H9 (cell line): ENCODE data around the gene GGTLC2. TPM values are rescaled to one million over a fixed set of nuclear protein-coding genes. Genes with fewer than 3 reads are reported as not detected.
A peak's percentile ranks its signal among the peaks of the same experiment; 100 is the strongest.
"Not testable (repeated sequence)": the region's sequence is repeated elsewhere in the genome, so short reads cannot be mapped to it uniquely, and the experiment has no call there.

ENCODE experiments used
- DNase-seq: peaks from one replicate; pipeline ENCODE4 v3.0.0-alpha.2; 2017
- H2AFZ ChIP-seq: one replicate; pipeline ENCODE4 v1.6.1; 2013; ENCODE audit warnings: mild to moderate bottlenecking, low read length, control low read depth, moderate library complexity
- H2AK5ac ChIP-seq: 2 replicates; pipeline ENCODE4 v1.6.1; 2013; ENCODE audit warnings: low read length, control low read depth, mixed read lengths; ENCODE audit not compliant: insufficient read length
- H2BK120ac ChIP-seq: one replicate; pipeline ENCODE4 v1.6.1; 2013; ENCODE audit warnings: low read depth, mild to moderate bottlenecking, low read length, control low read depth, inconsistent platforms; ENCODE audit not compliant: poor library complexity, severe bottlenecking
- H2BK12ac ChIP-seq: 2 replicates; pipeline ENCODE4 v1.6.1; 2013; ENCODE audit warnings: low read length, control low read depth, mixed read lengths, low read depth; ENCODE audit not compliant: insufficient read length
- H2BK15ac ChIP-seq: 2 replicates; pipeline ENCODE4 v1.6.1; 2013; ENCODE audit warnings: low read depth, low read length, control low read depth
- H2BK20ac ChIP-seq: one replicate; pipeline ENCODE4 v1.6.1; 2013; ENCODE audit warnings: low read depth, mild to moderate bottlenecking, low read length, control low read depth, inconsistent platforms; ENCODE audit not compliant: poor library complexity, severe bottlenecking
- H2BK5ac ChIP-seq: 2 replicates; pipeline ENCODE4 v1.6.1; 2013; ENCODE audit warnings: low read length, control low read depth, mixed read lengths; ENCODE audit not compliant: insufficient read length
- H3K14ac ChIP-seq: 2 replicates; pipeline ENCODE4 v1.6.1; 2013; ENCODE audit warnings: low read length, control low read depth; ENCODE audit not compliant: insufficient read depth
- H3K18ac ChIP-seq: 2 replicates; pipeline ENCODE4 v1.6.1; 2013; ENCODE audit warnings: low read depth, mild to moderate bottlenecking, mixed read lengths, low read length, control low read depth; ENCODE audit not compliant: insufficient read length
- H3K23ac ChIP-seq: 2 replicates; pipeline ENCODE4 v1.6.1; 2013; ENCODE audit warnings: low read length, control low read depth, mixed read lengths, low read depth; ENCODE audit not compliant: insufficient read length
- H3K23me2 ChIP-seq: 2 replicates; pipeline ENCODE4 v1.6.1; 2013; ENCODE audit warnings: low read depth, mild to moderate bottlenecking, mixed read lengths, low read length, control low read depth; ENCODE audit not compliant: insufficient read length, poor library complexity, severe bottlenecking
- H3K27ac ChIP-seq: 2 replicates; pipeline ENCODE4 v1.5.1; 2013; ENCODE audit warnings: low read length, control low read depth, mixed read lengths, low read depth; ENCODE audit not compliant: insufficient read length
- H3K27me3 ChIP-seq: 2 replicates; pipeline ENCODE4 v1.6.1; 2013; ENCODE audit warnings: low read length, control low read depth, inconsistent platforms; ENCODE audit not compliant: insufficient read depth
- H3K4ac ChIP-seq: 2 replicates; pipeline ENCODE4 v1.6.1; 2013; ENCODE audit warnings: low read depth, mild to moderate bottlenecking, control low read depth, inconsistent platforms, low read length, moderate library complexity
- H3K4me1 ChIP-seq: 2 replicates; pipeline ENCODE4 v1.6.1; 2013; ENCODE audit warnings: low read length, control low read depth, inconsistent platforms; ENCODE audit not compliant: insufficient read depth
- H3K4me2 ChIP-seq: 2 replicates; pipeline ENCODE4 v1.6.1; 2013; ENCODE audit warnings: low read length, control low read depth, mixed read lengths; ENCODE audit not compliant: insufficient read length, insufficient read depth
- H3K56ac ChIP-seq: 2 replicates; pipeline ENCODE4 v1.6.1; 2013; ENCODE audit warnings: low read depth, mild to moderate bottlenecking, mixed read lengths, low read length, control low read depth; ENCODE audit not compliant: insufficient read length
- H3K79me1 ChIP-seq: 2 replicates; pipeline ENCODE4 v1.6.1; 2013; ENCODE audit warnings: low read depth, mild to moderate bottlenecking, moderate library complexity, low read length, control low read depth, inconsistent platforms; ENCODE audit not compliant: insufficient read depth, poor library complexity, severe bottlenecking
- H3K79me2 ChIP-seq: 2 replicates; pipeline ENCODE4 v1.6.1; 2013; ENCODE audit warnings: low read length, control low read depth, inconsistent platforms; ENCODE audit not compliant: insufficient read depth
- H3K9ac ChIP-seq: 2 replicates; pipeline ENCODE4 v1.6.1; 2013; ENCODE audit warnings: low read length, control low read depth, mixed read lengths; ENCODE audit not compliant: insufficient read length; ENCODE audit errors: extremely low read depth
- H3K9me3 ChIP-seq: one replicate; pipeline ENCODE4 v1.6.1; 2013; ENCODE audit warnings: low read depth, low read length, inconsistent platforms; ENCODE audit not compliant: control insufficient read depth
- H3T11ph ChIP-seq: one replicate; pipeline ENCODE4 v1.6.1; 2013; ENCODE audit warnings: mild to moderate bottlenecking, low read length, control low read depth, inconsistent platforms
- H4K20me1 ChIP-seq: one replicate; pipeline ENCODE4 v1.6.1; 2013; ENCODE audit not compliant: control insufficient read depth, insufficient read length, insufficient read depth
- H4K5ac ChIP-seq: 2 replicates; pipeline ENCODE4 v1.6.1; 2013; ENCODE audit warnings: low read depth, mild to moderate bottlenecking, mixed read lengths, low read length, control low read depth; ENCODE audit not compliant: insufficient read length
- H4K8ac ChIP-seq: replicated peaks from 2 replicates; pipeline ENCODE4 v1.6.1; 2013; ENCODE audit warnings: low read length, control low read depth, mixed read lengths, low read depth; ENCODE audit not compliant: insufficient read length
- H4K91ac ChIP-seq: 2 replicates; pipeline ENCODE4 v1.6.1; 2013; ENCODE audit warnings: low read depth, mild to moderate bottlenecking, moderate library complexity, mixed read lengths, low read length, control low read depth; ENCODE audit not compliant: insufficient read length
- H3K27ac Mint-ChIP-seq, 3 experiments: 2 replicates in 2 of 3; 3 replicates in 1 of 3; pipeline ENCODE4 v1.8.0; 2020 to 2021; ENCODE audit warnings: mixed read lengths in 3 of 3, mild to moderate bottlenecking in 1 of 3, moderate library complexity in 1 of 3
- H3K27me3 Mint-ChIP-seq: 2 replicates; pipeline ENCODE4 v1.8.0; 2021; ENCODE audit warnings: low read depth, mild to moderate bottlenecking, moderate library complexity, mixed read lengths
- H3K36me3 Mint-ChIP-seq, 3 experiments: 2 replicates in 2 of 3; 3 replicates in 1 of 3; pipeline ENCODE4 v1.8.0; 2020 to 2021; ENCODE audit warnings: low read depth in 3 of 3, mixed read lengths in 3 of 3; ENCODE audit not compliant: insufficient read depth in 1 of 3
- H3K4me1 Mint-ChIP-seq, 2 experiments: 2 replicates each; pipeline ENCODE4 v1.8.0; 2020; ENCODE audit warnings: mixed read lengths in 2 of 2
- H3K4me3 Mint-ChIP-seq, 2 experiments: 2 replicates in 1 of 2; 3 replicates in 1 of 2; pipeline ENCODE4 v1.8.0; 2020 to 2021; ENCODE audit warnings: mild to moderate bottlenecking in 2 of 2, mixed read lengths in 2 of 2, moderate library complexity in 1 of 2
- H3K9me3 Mint-ChIP-seq, 2 experiments: 2 replicates in 1 of 2; 3 replicates in 1 of 2; pipeline ENCODE4 v1.8.0; 2020; ENCODE audit warnings: mild to moderate bottlenecking in 2 of 2, mixed read lengths in 2 of 2, moderate library complexity in 1 of 2
- WGBS: extraction: QIAGEN DNeasy Blood & Tissue Kit; methylation state at CpG from one replicate; pipeline ENCODE4 v1.1.7; 2013; ENCODE audit warnings: missing lambda C conversion rate, low lambda C conversion rate, mixed read lengths; ENCODE audit not compliant: insufficient read length; ENCODE audit errors: extremely low coverage; 5-methylcytosine and 5-hydroxymethylcytosine counted together
- total RNA-seq: library from RNA; stranded (reverse); gene quantifications from 2 replicates; pipeline ENCODE4 v1.2.1, GENCODE V29; 2021

GGTLC2 gene
- total RNA-seq, 1 experiment from 2014 or later, result not detected

DNA sequence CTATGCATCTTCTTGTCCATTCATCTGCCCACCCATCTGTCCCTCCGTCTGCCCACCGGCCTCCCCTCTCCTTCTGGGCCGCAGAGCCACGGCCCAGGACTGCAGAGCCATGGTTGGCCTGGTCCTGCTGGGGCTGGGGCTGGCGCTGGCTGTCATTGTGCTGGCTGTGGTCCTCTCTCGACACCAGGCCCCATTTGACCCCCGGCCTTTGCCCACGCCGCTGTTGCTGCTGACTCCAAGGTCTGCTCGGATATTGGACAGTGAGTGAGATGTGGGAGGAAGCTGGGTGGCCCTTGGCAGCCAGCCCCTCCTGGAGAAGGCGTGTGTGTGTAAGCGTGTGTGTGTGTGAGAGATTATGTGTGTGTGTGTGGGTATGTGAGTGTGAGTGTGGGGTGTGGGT is 7.7 kb downstream of the GGTLC2 start:
- Mint-ChIP-seq H3K27me3 (peaks cover 57% of the 10 kb centered on the region), H3K27ac (peak overlapping the region in 1 of 3 experiments; percentile 79; a peak in 1 of 7 replicates), H3K4me1 (peaks cover 2 to 12% of the 10 kb centered on the region in 2 experiments; a peak in 2 of 4 replicates)
- not testable (repeated sequence) for H3K27me3 ChIP-seq, H3K4me2 ChIP-seq, H2AFZ ChIP-seq, H3K27ac ChIP-seq, H3K9me3 ChIP-seq, H3K56ac ChIP-seq, H2BK12ac ChIP-seq, H3K23ac ChIP-seq, H2BK5ac ChIP-seq, H3K4ac ChIP-seq, H3K14ac ChIP-seq, H2BK15ac ChIP-seq, H4K5ac ChIP-seq, H4K91ac ChIP-seq, H3K4me3 Mint-ChIP-seq, H3K79me2 ChIP-seq, H2BK120ac ChIP-seq, H2AK5ac ChIP-seq, DNase-seq, H3K18ac ChIP-seq, H3K9me3 Mint-ChIP-seq, H3K79me1 ChIP-seq, H3T11ph ChIP-seq, H2BK20ac ChIP-seq, H3K9ac ChIP-seq, H4K20me1 ChIP-seq, H3K4me1 ChIP-seq, H3K36me3 Mint-ChIP-seq, H3K23me2 ChIP-seq, H4K8ac ChIP-seq
- WGBS, result no CpG with 5 or more reads among the region's 12 CpGs

GRCh38 chr22:22652573-22652972 is 8.2 kb downstream of the GGTLC2 start:
- H4K8ac ChIP-seq, H3K9ac ChIP-seq, H3K4me3 Mint-ChIP-seq, H3K14ac ChIP-seq, H4K20me1 ChIP-seq, H3K36me3 Mint-ChIP-seq, H3K23me2 ChIP-seq, H3K79me1 ChIP-seq, H4K91ac ChIP-seq, H3K27ac ChIP-seq, H2BK12ac ChIP-seq, H3K23ac ChIP-seq, DNase-seq, H3K79me2 ChIP-seq, H2AFZ ChIP-seq, H3K9me3 ChIP-seq, H3K9me3 Mint-ChIP-seq, H2BK15ac ChIP-seq, H2BK20ac ChIP-seq, H3K4me1 ChIP-seq, H3T11ph ChIP-seq, H3K27ac Mint-ChIP-seq, H3K27me3 ChIP-seq, H3K4me2 ChIP-seq, H2AK5ac ChIP-seq, H3K4ac ChIP-seq, H3K56ac ChIP-seq, H2BK5ac ChIP-seq, H2BK120ac ChIP-seq, H3K18ac ChIP-seq, H4K5ac ChIP-seq: not testable (repeated sequence)
- peaks cover 2 to 12% of the 10 kb centered on the region in 2 experiments; a peak in 2 of 4 replicates for H3K4me1 Mint-ChIP-seq
- no CpG with 5 or more reads among the region's 6 CpGs for WGBS
- H3K27me3 Mint-ChIP-seq, result peaks cover 61% of the 10 kb centered on the region
